Activated CD4-positive, alpha-beta memory T cell treated with anti-CD3 and anti-CD28 coated beads, Interleukin-2, amount 10 ng/mL, durations not matched to agents 7 days and 5 days (primary cell): ENCODE data around the gene ZNF524. TPM values are rescaled to one million over a fixed set of nuclear protein-coding genes. Genes with fewer than 3 reads are reported as not detected.
A peak's percentile ranks its signal among the peaks of the same experiment; 100 is the strongest.
"Not testable (repeated sequence)": the region's sequence is repeated elsewhere in the genome, so short reads cannot be mapped to it uniquely, and the experiment has no call there.

ENCODE experiments used
- CTCF ChIA-PET: fragments of 350-600 bp; sonication (Branson Sonifier 250); formaldehyde crosslinking; loops from one replicate; lab custom pipeline; 2021; ENCODE audit warnings: antibody characterized with exemption, inconsistent platforms; lab: Charles Lee
- POLR2A ChIA-PET: fragments of 350-600 bp; sonication (Branson Sonifier 250); formaldehyde crosslinking; loops from one replicate; lab custom pipeline; 2021; ENCODE audit warnings: antibody characterized with exemption; lab: Charles Lee
- DNase-seq: peaks from one replicate; pipeline ENCODE4 v3.0.0-alpha.2; 2020
- H3K27ac Mint-ChIP-seq: one replicate; pipeline ENCODE4 v1.8.0; 2021; ENCODE audit warnings: mild to moderate bottlenecking, mixed read lengths
- H3K27me3 Mint-ChIP-seq: one replicate; pipeline ENCODE4 v1.8.0; 2021; ENCODE audit warnings: mixed read lengths
- H3K36me3 Mint-ChIP-seq: one replicate; pipeline ENCODE4 v1.8.0; 2021; ENCODE audit warnings: low read depth, mixed read lengths
- H3K4me1 Mint-ChIP-seq: one replicate; pipeline ENCODE4 v1.8.0; 2021; ENCODE audit warnings: mixed read lengths
- H3K4me3 Mint-ChIP-seq: one replicate; pipeline ENCODE4 v1.8.0; 2021; ENCODE audit warnings: mild to moderate bottlenecking, mixed read lengths
- H3K9me3 Mint-ChIP-seq: one replicate; pipeline ENCODE4 v1.8.0; 2021; ENCODE audit warnings: mixed read lengths
- total RNA-seq, 2 experiments: library from RNA; stranded (reverse); gene quantifications; one replicate each; pipeline ENCODE4 v1.2.3, GENCODE V29; 2021

The ZNF524 gene
- total RNA-seq = 10 to 100 TPM; 35.4 to 37.3 TPM

GRCh38 chr19:55599842-55600661 is at the start of gene ZNF524:
Gene ZNF524, plus strand, starts transcription at chr19:55600288. Its CDS starts 1,825 bp downstream, at chr19:55602113.
- no peaks in the 10 kb centered on the region for H3K27me3 Mint-ChIP-seq

GRCh38 chr19:55550321-55550650 is 49.8 kb upstream of the ZNF524 start:
- Mint-ChIP-seq H3K27ac (no peak overlapping the region), H3K4me3 (no peak overlapping the region), H3K36me3 (no peaks in the 10 kb centered on the region), H3K9me3 (no peaks in the 10 kb centered on the region), H3K4me1 (no peaks in the 10 kb centered on the region), H3K27me3 (peaks cover 7% of the 10 kb centered on the region)
- no peak for DNase-seq
- ChIA-PET POLR2A (no interaction called here), CTCF (no interaction called here)

More at GRCh38 chr19:55599842-55600661, at the start of gene ZNF524:
- ChIA-PET CTCF (interaction anchor here (1.3 to 2.7 kb wide), 7 partner anchors 25 to 261 kb away, joined by 3 to 17 read pairs (median 8); partner anchors contain the start of genes KMT5C, U2AF2 and ZNF784), POLR2A (interaction anchor here (0.8 to 4.1 kb wide), 23 partner anchors 11 to 1082 kb away, joined by 3 to 49 read pairs (median 4); partner anchors contain the start of genes HSPBP1, KMT5C, PPP6R1 and TMEM238)
- peaks cover 51% of the 10 kb centered on the region for H3K36me3 Mint-ChIP-seq
- H3K4me1 Mint-ChIP-seq = peaks cover 39% of the 10 kb centered on the region
- peak within 1 kb of the TSS; percentile 99 for H3K27ac Mint-ChIP-seq
- H3K4me3 Mint-ChIP-seq = peak within 1 kb of the TSS; percentile 98
- peak; percentile 87 for DNase-seq
- peaks cover 5% of the 10 kb centered on the region for H3K9me3 Mint-ChIP-seq

DNA sequence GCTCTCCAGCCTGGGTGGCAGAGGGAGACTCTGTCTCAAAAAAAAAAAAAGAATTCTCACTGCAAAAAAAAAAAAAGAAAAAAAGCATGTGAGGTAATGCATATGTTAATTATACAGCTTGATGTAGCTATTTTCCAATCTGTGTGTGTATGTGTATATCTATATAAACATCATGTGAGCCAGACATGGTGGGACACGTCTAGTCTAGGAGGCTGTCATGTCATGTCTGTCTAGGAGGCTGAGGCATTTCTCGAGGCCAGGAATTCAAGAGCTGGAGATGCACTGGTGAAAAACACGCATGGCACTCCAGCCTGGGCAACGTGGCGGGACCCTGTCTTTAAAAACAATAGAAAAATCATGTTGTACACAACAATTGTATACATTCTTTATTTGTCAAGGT is 47.9 kb upstream of the ZNF524 start:
- H3K27ac Mint-ChIP-seq = no peak overlapping the region
- ChIA-PET CTCF (no interaction called here), POLR2A (no interaction called here)
- DNase-seq = no peak
- H3K4me3 Mint-ChIP-seq = no peak overlapping the region
- no peaks in the 10 kb centered on the region for H3K4me1 Mint-ChIP-seq
- no peaks in the 10 kb centered on the region for H3K9me3 Mint-ChIP-seq
- H3K27me3 Mint-ChIP-seq = peaks cover 7% of the 10 kb centered on the region
- H3K36me3 Mint-ChIP-seq = no peaks in the 10 kb centered on the region

GRCh38 chr19:55552620-55553019 is 47.5 kb upstream of the ZNF524 start:
- ChIA-PET POLR2A (no interaction called here), CTCF (no interaction called here)
- DNase-seq = no peak
- Mint-ChIP-seq H3K4me1 (no peaks in the 10 kb centered on the region), H3K36me3 (no peaks in the 10 kb centered on the region), H3K27me3 (peaks cover 7% of the 10 kb centered on the region), H3K4me3 (no peak overlapping the region), H3K9me3 (no peaks in the 10 kb centered on the region), H3K27ac (no peak overlapping the region)

DNA sequence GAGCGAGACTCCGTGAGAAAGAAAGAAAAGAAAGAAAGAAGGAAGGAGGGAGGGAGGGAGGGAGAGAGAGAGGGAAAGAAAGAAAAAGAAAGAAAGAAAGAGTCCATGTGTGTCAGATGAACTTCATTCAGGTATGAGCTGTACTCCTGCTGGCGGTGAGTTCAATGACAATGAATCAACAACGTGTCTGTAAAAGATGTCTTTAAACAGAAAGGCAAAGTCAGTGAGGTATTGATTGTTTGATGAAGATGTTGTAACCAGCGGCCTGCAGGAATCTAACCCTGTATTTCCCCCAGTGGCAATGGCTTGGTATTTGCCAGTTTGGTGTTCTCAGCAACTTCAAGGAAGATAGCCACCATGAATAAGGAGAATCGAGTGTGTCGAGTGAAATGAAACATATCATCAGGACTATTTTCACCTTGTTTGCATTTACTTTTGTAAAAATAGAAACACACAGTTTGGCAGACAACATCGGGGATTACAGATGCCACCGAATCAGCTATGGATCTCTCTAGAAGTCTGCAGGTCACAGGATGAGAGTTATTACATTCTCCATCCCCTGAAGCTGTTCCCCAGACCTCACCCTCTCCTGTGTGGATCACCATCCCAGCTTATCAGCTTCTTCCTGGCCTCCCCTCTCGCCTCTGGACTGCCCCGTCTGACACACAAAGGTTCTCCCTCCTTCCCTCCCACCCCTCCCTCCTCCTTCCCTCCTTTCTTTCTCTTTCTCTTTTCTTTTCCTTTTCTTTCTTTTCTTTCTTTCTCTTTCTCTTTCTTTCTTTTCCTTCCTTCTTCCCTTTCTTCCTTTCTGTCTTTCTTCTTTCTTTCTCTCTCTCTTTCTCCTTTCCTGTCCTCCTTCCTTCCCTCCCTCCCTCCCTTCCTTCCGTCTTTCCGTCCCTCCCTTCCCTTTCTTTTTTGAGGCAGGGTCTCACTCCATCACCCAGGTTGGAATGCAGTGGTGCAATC is 46.6 kb upstream of the ZNF524 start:
- H3K36me3 Mint-ChIP-seq = no peaks in the 10 kb centered on the region
- H3K4me1 Mint-ChIP-seq = no peaks in the 10 kb centered on the region
- peaks cover 7% of the 10 kb centered on the region for H3K27me3 Mint-ChIP-seq
- ChIA-PET CTCF (interaction anchor here (1.5 kb wide), 1 partner anchor 50 kb away, joined by 3 read pairs; no protein-coding TSS in a partner anchor), POLR2A (no interaction called here)
- no peak overlapping the region for H3K27ac Mint-ChIP-seq
- H3K9me3 Mint-ChIP-seq = no peaks in the 10 kb centered on the region
- H3K4me3 Mint-ChIP-seq = no peak overlapping the region
- DNase-seq = no peak

- H3K36me3 Mint-ChIP-seq = no peaks in the 10 kb centered on the region
- H3K9me3 Mint-ChIP-seq = no peaks in the 10 kb centered on the region
- no peak overlapping the region for H3K27ac Mint-ChIP-seq
- no peak for DNase-seq
- ChIA-PET CTCF (interaction anchor here (1.5 kb wide), 1 partner anchor 51 kb away, joined by 3 read pairs; no protein-coding TSS in a partner anchor), POLR2A (no interaction called here)
- H3K4me3 Mint-ChIP-seq = no peak overlapping the region
- peaks cover 7% of the 10 kb centered on the region for H3K27me3 Mint-ChIP-seq
- no peaks in the 10 kb centered on the region for H3K4me1 Mint-ChIP-seq
Observed at GRCh38 chr19:55554302-55554701, 45.8 kb upstream of the ZNF524 start.

DNA sequence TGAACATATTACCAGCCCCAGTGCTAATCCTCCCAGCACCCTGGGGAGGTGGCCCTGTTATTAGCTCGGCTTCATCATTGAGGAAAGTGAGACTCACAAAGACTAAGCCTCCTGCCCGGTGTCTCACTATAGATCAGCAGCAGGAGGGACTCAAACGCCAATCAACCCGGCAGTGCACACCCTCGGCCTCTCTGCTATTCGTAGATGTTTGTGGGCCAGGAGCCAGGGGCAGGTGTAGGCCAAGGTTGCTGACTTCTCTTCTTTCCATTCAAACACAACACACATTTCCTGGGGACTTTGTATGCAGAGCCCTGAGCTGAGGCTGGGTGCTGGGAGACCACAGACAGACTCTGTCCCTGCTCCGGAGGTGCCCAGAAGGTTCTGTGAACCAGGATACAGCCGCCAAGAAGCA is 45.3 kb upstream of the ZNF524 start:
- H3K4me3 Mint-ChIP-seq = no peak overlapping the region
- H3K27me3 Mint-ChIP-seq = peaks cover 7% of the 10 kb centered on the region
- CTCF ChIA-PET = interaction anchor here (1.5 kb wide), 1 partner anchor 51 kb away, joined by 3 read pairs; no protein-coding TSS in a partner anchor
- POLR2A ChIA-PET = no interaction called here
- no peak overlapping the region for H3K27ac Mint-ChIP-seq
- no peaks in the 10 kb centered on the region for H3K9me3 Mint-ChIP-seq
- DNase-seq = no peak
- no peaks in the 10 kb centered on the region for H3K36me3 Mint-ChIP-seq
- no peaks in the 10 kb centered on the region for H3K4me1 Mint-ChIP-seq

GRCh38 chr19:55559684-55560083 is 40.4 kb upstream of the ZNF524 start:
- DNase-seq = no peak
- H3K27me3 Mint-ChIP-seq = peaks cover 6% of the 10 kb centered on the region
- H3K27ac Mint-ChIP-seq = no peak overlapping the region
- no peak overlapping the region for H3K4me3 Mint-ChIP-seq
- no peaks in the 10 kb centered on the region for H3K4me1 Mint-ChIP-seq
- ChIA-PET POLR2A (interaction anchor here (0.6 kb wide), 1 partner anchor 51 kb away, joined by 3 read pairs; no protein-coding TSS in a partner anchor), CTCF (no interaction called here)
- no peaks in the 10 kb centered on the region for H3K36me3 Mint-ChIP-seq
- H3K9me3 Mint-ChIP-seq = no peaks in the 10 kb centered on the region

DNA sequence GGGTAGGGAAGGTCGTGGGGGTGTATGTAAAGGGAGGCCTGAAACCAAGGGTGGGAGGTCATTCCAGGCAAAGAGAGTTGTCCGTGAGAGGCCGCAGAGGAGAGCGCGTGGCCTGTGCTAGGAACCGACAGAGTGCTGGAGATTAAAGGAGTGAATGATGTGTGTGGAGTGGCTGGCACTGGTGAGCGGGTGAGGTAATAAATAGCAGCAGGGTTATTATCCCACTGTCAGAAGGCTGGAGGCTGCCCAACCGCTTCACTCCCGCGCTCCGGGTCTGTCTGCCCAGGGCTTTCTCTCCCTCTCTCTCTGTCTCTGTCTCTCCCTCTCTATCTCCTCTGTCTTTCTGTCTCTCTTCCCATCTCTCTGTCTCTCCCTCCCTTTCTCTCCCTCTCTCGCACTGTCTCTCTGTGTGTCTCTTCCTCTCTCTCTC is 36.8 kb upstream of the ZNF524 start:
- no peak overlapping the region for H3K4me3 Mint-ChIP-seq
- no peaks in the 10 kb centered on the region for H3K36me3 Mint-ChIP-seq
- H3K27me3 Mint-ChIP-seq = peaks cover 6% of the 10 kb centered on the region
- POLR2A ChIA-PET = no interaction called here
- H3K4me1 Mint-ChIP-seq = no peaks in the 10 kb centered on the region
- no peaks in the 10 kb centered on the region for H3K9me3 Mint-ChIP-seq
- H3K27ac Mint-ChIP-seq = no peak overlapping the region
- no peak for DNase-seq
- CTCF ChIA-PET = no interaction called here

GRCh38 chr19:55566823-55567222 is 33.3 kb upstream of the ZNF524 start:
- DNase-seq = no peak
- Mint-ChIP-seq H3K4me3 (no peak overlapping the region), H3K27ac (no peak overlapping the region), H3K9me3 (no peaks in the 10 kb centered on the region), H3K27me3 (no peaks in the 10 kb centered on the region), H3K36me3 (no peaks in the 10 kb centered on the region), H3K4me1 (no peaks in the 10 kb centered on the region)
- CTCF ChIA-PET = no interaction called here
- POLR2A ChIA-PET = no interaction called here

DNA sequence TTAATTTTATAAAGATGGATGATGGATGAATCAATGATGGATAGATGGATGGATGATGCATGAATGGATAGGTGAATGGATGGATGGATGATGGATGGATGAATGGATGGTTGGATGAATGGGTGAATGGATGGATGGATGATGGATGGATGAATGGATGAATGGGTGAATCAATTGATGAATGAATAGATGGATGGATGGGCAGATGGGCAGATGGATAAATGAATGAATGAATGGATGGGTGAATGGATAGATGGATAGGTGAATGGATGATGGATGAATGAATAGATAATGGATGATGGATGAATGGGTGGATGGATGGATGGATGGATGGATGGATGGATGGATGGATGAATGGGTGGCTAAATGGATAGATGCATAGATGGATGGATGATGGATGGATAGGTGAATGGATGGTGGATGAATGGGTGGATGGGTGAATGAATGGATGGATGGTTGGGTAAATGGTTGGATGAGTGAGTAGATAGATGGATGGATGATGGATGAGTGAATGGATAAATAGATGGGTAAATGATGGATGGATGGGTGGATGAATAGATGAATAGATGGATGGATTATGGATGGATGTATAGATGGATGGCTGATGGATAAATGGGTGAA is 32.3 kb upstream of the ZNF524 start:
- ChIA-PET POLR2A (no interaction called here), CTCF (no interaction called here)
- H3K4me1 Mint-ChIP-seq = no peaks in the 10 kb centered on the region
- no peaks in the 10 kb centered on the region for H3K27me3 Mint-ChIP-seq
- no peak overlapping the region for H3K27ac Mint-ChIP-seq
- no peaks in the 10 kb centered on the region for H3K36me3 Mint-ChIP-seq
- no peaks in the 10 kb centered on the region for H3K9me3 Mint-ChIP-seq
- no peak overlapping the region for H3K4me3 Mint-ChIP-seq
- no peak for DNase-seq

DNA sequence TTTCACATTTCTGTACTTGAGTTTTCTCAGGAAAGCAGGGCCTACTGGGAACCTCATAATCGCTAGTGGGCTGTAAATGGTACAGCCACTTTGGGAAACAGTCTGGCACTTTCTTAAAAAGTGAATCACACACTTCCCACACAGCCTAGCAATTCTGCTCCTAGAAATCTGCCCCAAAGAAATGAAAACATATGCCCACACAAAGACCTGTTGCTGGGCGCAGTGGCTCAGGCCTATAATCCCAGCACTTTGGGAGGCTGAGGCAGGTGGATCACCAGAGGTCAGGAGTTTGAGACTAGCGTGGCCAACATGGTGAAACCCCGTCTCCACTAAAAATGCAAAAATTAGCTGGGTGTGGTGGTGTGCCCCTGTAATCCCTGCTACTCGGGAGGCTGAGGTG is 30.6 kb upstream of the ZNF524 start:
- DNase-seq, CTCF ChIA-PET, H3K27ac Mint-ChIP-seq, H3K9me3 Mint-ChIP-seq, POLR2A ChIA-PET, H3K4me3 Mint-ChIP-seq, H3K27me3 Mint-ChIP-seq, H3K36me3 Mint-ChIP-seq, H3K4me1 Mint-ChIP-seq: not testable (repeated sequence)
